Iris pigment epithelial cell (primary cell): ENCODE data around the gene AGPS.
"Not testable (repeated sequence)": the region's sequence is repeated elsewhere in the genome, so short reads cannot be mapped to it uniquely, and the experiment has no call there.

Experiments used
- DNase-seq: peaks from one replicate; pipeline ENCODE4 v3.0.0-alpha.2; 2011; ENCODE audit warnings: low read depth

AGPS gene

DNA sequence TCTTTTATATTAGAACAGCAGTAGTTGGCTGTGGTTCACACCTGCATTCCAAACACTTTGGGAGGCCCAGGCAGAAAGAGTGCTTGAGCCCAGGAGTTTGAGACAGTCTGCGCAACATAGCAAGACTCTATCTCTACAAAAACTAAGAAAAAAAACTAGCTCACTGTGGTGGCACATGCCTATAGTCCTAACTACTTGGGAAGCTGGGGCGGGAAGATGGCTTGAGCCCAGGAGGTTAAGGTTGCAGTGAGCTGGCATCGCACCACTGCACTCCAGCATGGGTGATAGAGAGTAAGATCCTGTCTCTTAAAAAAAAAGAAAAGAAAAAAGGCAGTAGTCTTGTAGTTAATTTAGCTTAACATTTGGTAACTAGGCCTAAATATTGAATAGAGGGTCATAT, 136.6 kb downstream of the AGPS start:
- no peak for DNase-seq

DNA sequence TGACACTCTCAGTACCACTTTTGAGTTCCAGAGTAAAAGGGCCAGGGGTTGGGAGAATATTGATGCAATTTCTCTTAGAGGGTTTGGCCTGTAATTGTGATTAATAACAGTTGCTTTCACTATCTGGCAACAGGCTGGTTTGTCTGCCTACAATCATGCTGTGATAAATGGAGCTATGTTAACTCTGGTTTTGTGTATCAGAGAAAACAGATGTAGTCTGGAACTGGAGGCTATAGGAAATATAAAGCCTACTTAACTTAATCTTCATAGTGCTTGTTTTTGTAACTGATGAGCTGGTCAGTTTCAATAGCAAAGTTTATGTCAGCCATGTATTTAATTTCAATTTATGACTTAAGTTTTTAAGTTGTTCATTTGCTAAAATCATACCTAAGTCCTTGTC, 138.0 kb downstream of the AGPS start:
- no peak for DNase-seq

- no peak for DNase-seq
These were observed 139.1 kb downstream of the AGPS start for GRCh38 chr2:177531706-177532105.

- DNase-seq, result no peak
These were observed 140.0 kb downstream of the AGPS start for GRCh38 chr2:177532567-177532966.

- no peak for DNase-seq
These were observed 140.7 kb downstream of the AGPS start for GRCh38 chr2:177533253-177533652.

- no peak for DNase-seq
These were observed 142.4 kb downstream of the AGPS start for GRCh38 chr2:177535000-177535399.

- no peak for DNase-seq
These were observed 143.5 kb downstream of the AGPS start for GRCh38 chr2:177535958-177536504.

DNA sequence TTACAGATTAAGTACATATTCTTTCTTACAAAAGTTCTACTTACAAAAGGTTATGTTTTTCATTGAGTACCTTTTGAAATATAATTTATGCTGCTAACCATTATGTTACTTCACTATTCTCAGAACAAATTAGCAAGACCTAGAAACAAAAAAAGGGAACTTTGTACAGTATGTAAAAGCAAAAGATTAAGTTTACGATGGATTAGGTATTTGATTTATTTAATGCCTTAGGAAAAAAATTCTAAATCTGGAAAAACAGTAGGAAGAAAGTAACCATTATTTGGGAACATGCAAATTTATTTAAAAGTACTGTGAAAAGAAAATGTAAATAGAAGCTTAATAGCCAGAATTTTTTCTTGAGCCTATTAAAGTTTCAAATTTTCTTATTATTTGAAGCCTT, 144.6 kb downstream of the AGPS start:
- DNase-seq, result no peak

DNA sequence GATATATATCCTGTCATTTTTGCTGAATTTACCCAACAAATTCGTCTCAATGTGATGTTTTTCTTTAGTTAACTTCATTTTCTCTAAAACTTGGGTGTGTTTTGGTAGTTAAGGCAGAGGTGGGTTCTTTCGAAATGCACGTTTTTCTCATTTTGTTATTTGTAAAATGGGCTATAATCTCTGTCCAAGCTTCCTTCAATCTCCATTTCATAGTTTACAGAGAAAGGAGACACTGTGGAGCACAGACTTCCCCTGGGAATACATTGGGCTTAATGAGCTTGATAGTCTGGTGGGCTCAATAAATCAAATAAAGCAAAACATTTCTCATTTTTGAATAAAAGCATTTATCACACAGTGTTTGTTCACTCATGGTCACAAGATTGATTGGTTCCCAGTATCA, 145.1 kb downstream of the AGPS start:
- no peak for DNase-seq

- no peak for DNase-seq
These were observed 145.8 kb downstream of the AGPS start for GRCh38 chr2:177538323-177538722.

DNA sequence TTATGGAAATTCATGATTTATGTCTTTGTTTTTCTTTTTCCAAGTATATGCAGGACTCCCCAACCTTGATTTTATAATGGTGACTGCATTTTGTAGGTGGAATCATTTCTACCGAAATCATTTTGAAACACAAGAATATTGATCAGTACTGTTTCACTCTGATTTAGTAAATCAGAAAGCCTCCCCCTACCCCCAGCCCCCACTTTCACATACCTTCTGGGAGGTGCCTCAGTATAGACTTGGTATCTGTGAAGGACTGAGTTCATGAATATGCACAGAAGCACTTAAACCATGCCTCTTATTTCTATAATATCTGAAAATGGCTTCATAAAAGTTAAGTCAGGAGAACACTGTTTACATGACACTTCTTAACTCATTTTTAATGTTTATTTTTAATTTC, 147.7 kb downstream of the AGPS start:
- DNase-seq, result no peak

- no peak for DNase-seq
These were observed 148.9 kb downstream of the AGPS start for GRCh38 chr2:177541258-177541991.

- no peak for DNase-seq
These were observed 149.8 kb downstream of the AGPS start for GRCh38 chr2:177542396-177542795.

DNA sequence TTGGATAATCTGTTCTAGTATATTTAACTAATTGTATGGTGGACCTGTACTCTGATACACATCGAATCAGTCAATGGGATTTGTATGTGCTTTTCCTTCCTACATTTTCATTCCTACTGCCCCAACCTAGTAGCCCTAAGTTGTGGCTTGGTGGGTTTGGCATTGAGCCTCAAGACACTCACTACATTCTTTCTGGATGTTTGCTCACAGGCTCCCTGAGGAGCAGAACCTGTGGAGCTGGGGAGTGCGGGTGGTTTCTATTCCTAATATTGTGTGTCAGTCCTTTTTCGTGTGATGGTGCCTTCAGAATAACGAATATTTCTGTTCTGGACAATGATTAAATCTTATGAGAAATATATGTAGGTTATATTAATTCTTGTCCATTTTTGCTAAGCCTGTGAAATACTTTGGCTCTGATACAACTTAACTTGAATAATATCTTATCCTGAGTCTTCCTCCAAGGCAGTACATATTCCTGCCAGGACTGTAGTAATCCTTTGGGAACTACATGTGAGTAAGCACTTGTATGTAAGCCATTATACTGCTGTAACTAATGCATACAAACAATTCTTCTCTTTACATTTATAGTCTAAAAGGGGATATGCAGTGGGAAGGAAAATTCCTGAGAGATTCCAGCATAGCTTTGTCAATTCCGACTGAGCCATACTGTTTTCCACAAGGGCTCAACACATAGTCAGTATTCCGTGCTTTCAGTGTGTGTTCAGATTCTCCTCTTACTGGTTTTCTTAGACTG, 150.6 kb downstream of the AGPS start:
- DNase-seq, result peak; percentile 79

GRCh38 chr2:177545143-177545542, 152.6 kb downstream of the AGPS start:
- no peak for DNase-seq

DNA sequence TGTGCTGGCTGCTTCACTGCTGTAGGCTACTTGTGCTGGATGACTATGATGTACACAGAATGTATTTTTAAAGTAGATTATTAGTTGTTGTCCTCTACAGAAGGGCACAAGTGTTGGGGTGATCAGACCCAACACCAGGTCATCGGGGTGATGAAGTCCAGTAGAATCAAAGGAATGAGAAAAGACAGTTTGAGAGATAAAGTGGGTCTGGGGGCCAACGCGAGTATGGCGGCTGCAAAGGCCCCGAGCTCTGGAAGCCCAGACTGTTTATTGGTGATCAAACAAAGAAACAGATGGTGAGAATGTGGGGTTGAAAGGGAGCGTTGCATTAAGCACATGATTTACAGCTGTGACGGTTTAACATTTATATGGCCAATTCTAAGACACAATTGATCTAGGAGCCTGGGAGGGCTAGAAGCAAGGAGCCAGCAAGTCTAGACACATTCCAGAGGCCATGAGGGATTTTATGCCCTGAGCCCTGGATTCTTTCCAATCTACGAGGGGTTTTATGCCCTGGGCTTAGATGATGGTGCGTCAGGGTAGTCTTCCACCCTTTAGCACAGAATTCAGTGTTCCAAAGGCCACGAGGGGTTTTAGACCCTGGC, 153.5 kb downstream of the AGPS start:
- DNase-seq, result no peak

DNA sequence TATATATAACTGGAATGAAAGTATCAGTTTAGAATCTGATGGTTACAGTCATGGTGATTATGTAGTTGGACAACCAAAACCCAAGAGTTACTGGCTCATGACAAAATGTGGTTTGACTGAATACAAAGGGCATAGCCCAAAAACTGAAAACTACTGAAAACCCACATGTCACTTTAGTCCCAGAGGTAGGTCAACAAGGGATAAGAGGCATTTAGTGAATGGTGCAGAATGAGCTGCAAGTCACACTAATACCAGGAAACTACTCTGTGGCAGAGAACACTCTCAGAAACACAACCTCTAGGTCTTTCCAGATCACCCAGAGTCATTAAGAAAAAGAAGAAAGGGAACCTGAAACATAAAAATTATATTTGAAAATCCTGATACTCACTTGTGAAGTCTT, 154.5 kb downstream of the AGPS start:
- no peak for DNase-seq

DNA sequence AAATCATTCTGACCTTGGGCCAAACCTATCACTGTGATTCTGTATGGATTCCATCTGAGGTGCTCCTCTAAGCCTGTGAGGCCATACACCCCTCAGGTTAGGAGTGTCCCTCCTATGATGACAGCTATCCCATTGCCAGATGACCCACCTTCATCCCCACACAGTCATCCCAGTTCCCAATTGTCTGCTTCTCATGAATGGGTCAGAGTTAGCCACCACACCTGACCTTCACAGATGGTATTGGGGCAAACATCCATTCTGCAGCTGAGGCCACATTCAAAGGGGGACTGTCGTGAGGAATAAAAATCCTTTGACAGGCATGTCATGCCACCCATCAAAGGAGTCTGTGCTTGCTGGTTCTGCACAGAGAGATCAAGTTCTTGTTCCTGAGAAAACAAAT, 155.2 kb downstream of the AGPS start:
- DNase-seq, result no peak

- DNase-seq, result no peak
These were observed 156.1 kb downstream of the AGPS start for GRCh38 chr2:177548636-177549035.

- no peak for DNase-seq
These were observed 156.6 kb downstream of the AGPS start for GRCh38 chr2:177549171-177549570.

- no peak for DNase-seq
These were observed 158.0 kb downstream of the AGPS start for GRCh38 chr2:177550264-177551200.

- not testable (repeated sequence) for DNase-seq
These were observed 158.8 kb downstream of the AGPS start for GRCh38 chr2:177551360-177551759.
